D721Med (cell line): ENCODE results near the gene CDH20.

Experiments used
- DNase-seq: peaks from one replicate; pipeline ENCODE4 v3.0.0; 2011; ENCODE audit warnings: low spot score; ENCODE audit not compliant: insufficient read length
- FAIRE-seq: peaks from 2 replicates; lab custom pipeline; 2011; peaks lifted over from hg19 to GRCh38; lab: Jason Lieb, UNC
- TF ChIP-seq, protein P1 (sequence below): IDR thresholded peaks from 2 replicates; pipeline ENCODE4 v1.5.1; 2012; ENCODE audit warnings: mild to moderate bottlenecking, control low read depth; ENCODE audit not compliant: insufficient read depth; ENCODE audit errors: missing control alignments

The CDH20 gene

DNA sequence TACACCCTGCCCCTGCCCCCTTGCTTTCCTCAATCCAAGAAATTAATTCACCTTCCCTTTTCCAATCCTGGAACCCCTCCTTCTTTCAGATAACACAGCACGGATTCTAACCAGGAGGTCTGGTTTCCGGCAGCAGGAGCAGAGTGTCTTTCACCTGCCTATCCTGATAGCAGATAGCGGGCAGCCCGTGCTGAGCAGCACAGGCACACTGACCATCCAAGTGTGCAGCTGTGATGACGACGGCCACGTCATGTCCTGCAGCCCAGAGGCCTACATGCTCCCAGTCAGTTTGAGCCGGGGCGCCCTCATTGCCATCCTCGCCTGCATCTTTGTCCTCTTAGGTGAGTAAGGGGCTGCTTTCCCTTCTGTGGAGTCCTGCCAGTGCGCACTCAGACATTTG, 216.7 kb downstream of the CDH20 start:
- no peak for FAIRE-seq
- no peak for DNase-seq
- TF ChIP-seq, protein P1, sequence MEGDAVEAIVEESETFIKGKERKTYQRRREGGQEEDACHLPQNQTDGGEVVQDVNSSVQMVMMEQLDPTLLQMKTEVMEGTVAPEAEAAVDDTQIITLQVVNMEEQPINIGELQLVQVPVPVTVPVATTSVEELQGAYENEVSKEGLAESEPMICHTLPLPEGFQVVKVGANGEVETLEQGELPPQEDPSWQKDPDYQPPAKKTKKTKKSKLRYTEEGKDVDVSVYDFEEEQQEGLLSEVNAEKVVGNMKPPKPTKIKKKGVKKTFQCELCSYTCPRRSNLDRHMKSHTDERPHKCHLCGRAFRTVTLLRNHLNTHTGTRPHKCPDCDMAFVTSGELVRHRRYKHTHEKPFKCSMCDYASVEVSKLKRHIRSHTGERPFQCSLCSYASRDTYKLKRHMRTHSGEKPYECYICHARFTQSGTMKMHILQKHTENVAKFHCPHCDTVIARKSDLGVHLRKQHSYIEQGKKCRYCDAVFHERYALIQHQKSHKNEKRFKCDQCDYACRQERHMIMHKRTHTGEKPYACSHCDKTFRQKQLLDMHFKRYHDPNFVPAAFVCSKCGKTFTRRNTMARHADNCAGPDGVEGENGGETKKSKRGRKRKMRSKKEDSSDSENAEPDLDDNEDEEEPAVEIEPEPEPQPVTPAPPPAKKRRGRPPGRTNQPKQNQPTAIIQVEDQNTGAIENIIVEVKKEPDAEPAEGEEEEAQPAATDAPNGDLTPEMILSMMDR = no peak

DNA sequence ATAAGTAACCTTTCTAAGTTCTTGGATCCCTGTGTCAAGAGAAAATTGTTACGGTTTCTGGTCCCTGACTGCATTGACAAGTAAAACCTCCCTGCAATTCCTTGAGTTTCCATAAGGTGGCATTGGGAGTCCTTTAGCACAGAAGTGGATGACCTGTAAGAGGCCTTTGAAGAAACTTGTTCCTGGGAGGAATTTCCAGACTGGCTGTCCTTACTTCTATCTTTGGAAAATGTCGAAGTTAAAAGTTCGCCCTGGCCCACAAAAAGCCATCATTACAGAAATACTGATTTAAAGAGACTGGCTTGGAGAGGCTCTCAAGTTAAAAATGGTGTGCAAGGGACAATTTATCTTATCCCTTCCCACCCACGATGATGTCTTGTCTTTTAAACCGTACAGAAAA, 218.4 kb downstream of the CDH20 start:
- peak; percentile 65 for DNase-seq
- TF ChIP-seq, protein P1 = peak; percentile 74
- FAIRE-seq = peak; percentile 100

DNA sequence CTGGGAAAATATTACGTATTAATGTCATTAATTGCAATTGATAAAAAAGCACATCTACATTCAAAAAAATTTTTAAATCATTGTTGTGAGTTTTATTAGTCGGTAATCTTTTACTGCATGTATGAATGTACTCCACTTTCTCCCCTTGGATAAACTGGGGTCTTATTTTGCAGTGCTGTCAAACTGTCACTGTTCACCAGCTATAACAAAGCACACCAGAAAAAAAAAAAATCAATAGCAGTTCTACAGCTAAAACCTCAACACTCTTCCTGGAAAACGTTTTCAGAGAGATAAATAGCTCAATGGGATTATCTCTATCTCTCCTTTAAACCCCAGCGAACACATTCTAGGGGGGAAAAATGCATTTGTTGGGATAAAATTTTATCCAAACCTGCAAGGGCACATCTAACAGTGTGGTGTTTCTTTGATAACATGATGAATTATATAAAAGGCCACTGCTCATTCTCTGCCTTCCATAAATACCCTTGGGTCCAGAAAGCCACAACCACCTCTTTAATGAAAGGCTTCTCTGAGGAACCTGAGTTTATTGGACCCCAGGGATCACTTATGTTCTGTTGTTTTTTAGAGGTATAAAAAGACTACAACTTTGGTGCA, 219.9 kb downstream of the CDH20 start:
- TF ChIP-seq, protein P1 = no peak
- DNase-seq (no peak), FAIRE-seq (no peak)

DNA sequence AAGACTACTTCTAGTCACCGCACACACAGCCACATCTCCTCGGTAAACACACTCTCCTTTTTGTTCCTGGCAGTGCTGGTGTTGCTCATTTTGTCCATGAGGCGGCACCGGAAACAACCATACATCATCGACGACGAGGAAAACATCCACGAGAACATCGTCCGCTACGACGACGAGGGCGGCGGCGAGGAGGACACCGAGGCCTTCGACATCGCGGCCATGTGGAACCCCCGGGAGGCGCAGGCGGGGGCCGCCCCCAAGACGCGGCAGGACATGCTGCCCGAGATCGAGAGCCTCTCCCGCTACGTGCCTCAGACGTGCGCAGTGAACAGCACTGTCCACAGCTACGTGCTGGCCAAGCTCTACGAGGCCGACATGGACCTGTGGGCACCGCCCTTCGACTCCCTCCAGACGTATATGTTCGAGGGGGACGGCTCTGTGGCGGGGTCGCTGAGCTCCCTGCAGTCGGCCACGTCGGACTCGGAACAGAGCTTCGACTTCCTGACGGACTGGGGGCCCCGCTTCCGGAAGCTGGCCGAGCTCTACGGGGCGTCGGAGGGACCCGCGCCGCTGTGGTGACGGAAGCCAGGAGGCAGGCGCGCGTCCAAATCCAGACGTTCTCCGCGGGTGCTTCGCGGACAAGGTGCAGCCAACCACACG, 221.0 kb downstream of the CDH20 start:
- FAIRE-seq (no peak), DNase-seq (no peak)
- TF ChIP-seq, protein P1 = no peak

DNA sequence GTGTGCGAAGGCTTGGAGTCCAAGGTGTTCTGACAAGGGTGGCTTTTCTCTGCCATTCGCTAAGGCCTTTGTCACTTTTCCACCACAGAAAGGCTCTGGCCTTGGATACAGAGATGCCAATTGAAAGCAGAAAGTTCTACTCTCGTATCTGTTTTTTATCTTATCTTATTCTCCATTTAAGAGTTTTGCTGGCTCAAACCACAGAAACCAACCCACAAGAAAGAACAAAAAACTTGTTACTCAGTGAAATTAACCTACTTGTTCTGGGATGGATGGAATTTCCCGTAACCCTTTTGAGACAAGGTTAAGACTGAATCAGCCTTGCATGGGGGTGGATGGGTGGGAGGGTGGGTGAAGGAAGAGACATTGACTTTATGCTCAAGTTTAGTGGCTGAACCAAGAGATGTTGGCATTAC, 221.7 kb downstream of the CDH20 start:
- DNase-seq (no peak), FAIRE-seq (peak; percentile 53)
- TF ChIP-seq, protein P1 = no peak

DNA sequence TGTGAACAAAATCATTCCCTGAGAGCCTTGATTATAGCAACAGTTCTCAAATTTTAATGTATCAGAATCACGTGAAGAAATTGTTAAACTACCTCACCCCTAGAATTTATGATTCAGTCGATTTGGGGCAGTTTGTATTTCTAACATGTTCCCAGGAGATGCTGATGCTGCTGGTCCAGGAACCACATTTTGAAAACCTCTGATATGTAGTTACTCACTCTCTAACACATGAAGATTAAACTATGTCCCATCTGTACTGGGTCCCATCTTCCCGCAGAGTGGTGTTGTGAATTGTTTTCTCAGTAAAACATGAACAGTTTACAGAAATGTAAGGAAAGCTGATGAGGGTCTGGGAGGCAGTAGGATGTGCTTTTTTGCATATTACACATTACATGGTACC, 223.1 kb downstream of the CDH20 start:
- TF ChIP-seq, protein P1 = no peak
- DNase-seq = no peak
- peak; percentile 93 for FAIRE-seq

DNA sequence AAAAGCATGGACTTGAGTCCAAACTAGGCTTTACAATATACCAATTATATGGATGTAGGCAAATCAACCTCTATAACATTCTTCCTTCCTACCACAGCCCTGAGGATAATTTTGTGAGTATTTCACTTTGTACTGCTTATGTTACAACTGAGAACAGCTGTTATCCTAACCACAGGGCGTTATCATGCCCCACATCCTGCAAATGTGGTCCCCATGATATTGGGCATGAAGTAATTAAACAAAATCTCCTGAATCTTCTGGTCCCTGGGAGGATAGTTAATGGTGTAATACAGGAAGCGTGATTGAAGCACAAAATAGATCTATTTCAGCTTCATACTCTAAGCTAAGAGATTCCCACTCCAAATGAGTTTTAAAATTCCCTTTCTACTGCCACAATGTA, 223.6 kb downstream of the CDH20 start:
- no peak for DNase-seq
- no peak for FAIRE-seq
- TF ChIP-seq, protein P1 = no peak
